ENCODE results near the gene ABHD17A.

The ABHD17A gene

DNA sequence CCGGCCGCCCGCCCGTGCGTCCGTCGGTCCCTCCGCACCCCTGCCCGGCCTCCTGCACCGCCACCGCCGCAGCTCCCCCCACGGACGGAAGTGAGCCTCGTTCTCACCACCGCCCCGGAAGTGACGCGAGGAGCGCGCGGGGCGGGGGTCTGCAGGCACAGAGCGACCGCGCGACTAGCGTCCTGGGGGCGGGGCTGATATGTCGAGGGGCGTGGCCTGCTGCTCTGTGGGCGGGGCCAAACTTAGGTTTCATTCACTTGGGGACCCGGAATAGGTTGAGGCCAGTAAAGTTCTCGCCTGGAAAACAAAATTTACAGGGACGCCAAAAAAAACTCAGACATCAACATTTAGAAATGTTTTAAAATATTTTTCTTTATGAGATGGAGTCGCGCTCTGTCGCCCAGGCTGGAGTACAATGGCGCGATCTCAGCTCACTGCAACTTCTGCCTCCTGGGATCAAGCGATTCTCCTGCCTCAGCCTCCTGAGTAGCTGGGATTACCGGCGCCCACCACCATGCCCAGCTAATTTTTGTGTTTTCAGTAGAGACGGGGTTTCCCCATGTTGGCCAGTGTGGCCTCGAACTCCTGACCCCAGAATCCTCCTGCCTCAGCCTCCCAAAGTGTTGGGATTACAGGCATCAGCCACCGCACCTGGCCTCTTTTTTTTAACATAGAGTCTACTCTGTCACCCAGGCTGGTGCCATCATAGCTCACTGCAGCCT is at the start of gene ABHD17A:
TSS of gene ABHD17A (minus strand) at position 99 of the 722 bp plus-strand sequence. CDS start 3,930 bp downstream, outside the sequence.
- H3K4me3 ChIP-seq (ENCODE audit: low read depth, low read length) = peak within 1 kb of the TSS; percentile 99
- peak; percentile 96 for DNase-seq (ENCODE audit: low read depth)

- H3K4me3 ChIP-seq (ENCODE audit: low read depth, low read length) = no peak overlapping the region
- no peak for DNase-seq (ENCODE audit: low read depth)
- TF ChIP-seq, protein P1, sequence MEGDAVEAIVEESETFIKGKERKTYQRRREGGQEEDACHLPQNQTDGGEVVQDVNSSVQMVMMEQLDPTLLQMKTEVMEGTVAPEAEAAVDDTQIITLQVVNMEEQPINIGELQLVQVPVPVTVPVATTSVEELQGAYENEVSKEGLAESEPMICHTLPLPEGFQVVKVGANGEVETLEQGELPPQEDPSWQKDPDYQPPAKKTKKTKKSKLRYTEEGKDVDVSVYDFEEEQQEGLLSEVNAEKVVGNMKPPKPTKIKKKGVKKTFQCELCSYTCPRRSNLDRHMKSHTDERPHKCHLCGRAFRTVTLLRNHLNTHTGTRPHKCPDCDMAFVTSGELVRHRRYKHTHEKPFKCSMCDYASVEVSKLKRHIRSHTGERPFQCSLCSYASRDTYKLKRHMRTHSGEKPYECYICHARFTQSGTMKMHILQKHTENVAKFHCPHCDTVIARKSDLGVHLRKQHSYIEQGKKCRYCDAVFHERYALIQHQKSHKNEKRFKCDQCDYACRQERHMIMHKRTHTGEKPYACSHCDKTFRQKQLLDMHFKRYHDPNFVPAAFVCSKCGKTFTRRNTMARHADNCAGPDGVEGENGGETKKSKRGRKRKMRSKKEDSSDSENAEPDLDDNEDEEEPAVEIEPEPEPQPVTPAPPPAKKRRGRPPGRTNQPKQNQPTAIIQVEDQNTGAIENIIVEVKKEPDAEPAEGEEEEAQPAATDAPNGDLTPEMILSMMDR (IDR thresholded peaks at IDR 0.05; ENCODE audit: insufficient read depth, low read depth, low read length, missing control alignments) = no peak
Observed at GRCh38 chr19:1933942-1934341, 48.6 kb upstream of the ABHD17A start.

- no peak for DNase-seq (ENCODE audit: low read depth)
Observed at GRCh38 chr19:1933244-1933643, 47.9 kb upstream of the ABHD17A start.

DNA sequence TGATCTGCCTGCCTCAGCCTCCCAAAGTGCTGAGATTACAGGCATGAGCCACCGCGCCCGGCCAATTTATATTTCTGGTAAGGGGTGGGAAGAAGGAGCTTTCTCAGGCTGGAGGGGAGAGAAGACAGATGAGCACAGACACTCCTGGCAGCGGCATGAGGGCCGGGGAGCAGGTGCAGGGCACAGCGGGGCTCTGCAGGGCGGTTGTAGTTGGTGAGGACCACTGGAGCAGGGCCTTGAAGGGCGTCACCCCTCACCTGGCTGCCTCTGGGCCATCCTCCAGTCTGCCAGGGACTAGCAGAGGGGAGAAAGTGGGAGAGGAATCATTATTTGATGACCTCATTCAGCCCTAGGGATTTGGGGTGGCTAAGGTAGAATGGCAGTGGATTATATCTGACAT is 47.1 kb upstream of the ABHD17A start:
- no peak for DNase-seq (ENCODE audit: low read depth)
- TF ChIP-seq, protein P1 (IDR thresholded peaks at IDR 0.05; ENCODE audit: insufficient read depth, low read depth, low read length, missing control alignments) = no peak
- no peak overlapping the region for H3K4me3 ChIP-seq (ENCODE audit: low read depth, low read length)

More at GRCh38 chr19:1933244-1933643, 47.9 kb upstream of the ABHD17A start:
- TF ChIP-seq, protein P1 (IDR thresholded peaks at IDR 0.05; ENCODE audit: insufficient read depth, low read depth, low read length, missing control alignments) = no peak
- H3K4me3 ChIP-seq (ENCODE audit: low read depth, low read length) = no peak overlapping the region

DNA sequence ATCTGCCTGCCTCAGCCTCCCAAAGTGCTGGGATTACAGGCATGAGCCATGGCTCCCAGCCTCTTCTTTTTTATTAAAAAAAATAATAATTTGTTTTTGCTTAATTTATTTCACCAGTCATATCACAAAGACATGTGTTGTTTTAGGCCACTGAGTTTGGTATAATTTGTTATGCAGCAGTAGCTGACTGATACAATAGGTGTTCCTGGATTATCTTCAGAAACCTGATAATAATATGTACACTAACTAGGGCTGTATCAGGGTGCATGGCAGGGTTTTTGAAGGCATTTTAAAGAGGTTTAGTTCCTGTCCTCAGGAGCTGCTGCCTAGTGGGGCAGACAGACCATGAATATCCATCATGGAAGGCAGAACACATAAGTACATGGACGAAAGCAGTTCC is 46.1 kb upstream of the ABHD17A start:
- TF ChIP-seq, protein P1 (IDR thresholded peaks at IDR 0.05; ENCODE audit: insufficient read depth, low read depth, low read length, missing control alignments) = no peak
- DNase-seq (ENCODE audit: low read depth) = no peak
- no peak overlapping the region for H3K4me3 ChIP-seq (ENCODE audit: low read depth, low read length)

- peak overlapping the region; percentile 54 for H3K4me3 ChIP-seq (ENCODE audit: low read depth, low read length)
Observed at GRCh38 chr19:1929021-1929742, 43.9 kb upstream of the ABHD17A start.

DNA sequence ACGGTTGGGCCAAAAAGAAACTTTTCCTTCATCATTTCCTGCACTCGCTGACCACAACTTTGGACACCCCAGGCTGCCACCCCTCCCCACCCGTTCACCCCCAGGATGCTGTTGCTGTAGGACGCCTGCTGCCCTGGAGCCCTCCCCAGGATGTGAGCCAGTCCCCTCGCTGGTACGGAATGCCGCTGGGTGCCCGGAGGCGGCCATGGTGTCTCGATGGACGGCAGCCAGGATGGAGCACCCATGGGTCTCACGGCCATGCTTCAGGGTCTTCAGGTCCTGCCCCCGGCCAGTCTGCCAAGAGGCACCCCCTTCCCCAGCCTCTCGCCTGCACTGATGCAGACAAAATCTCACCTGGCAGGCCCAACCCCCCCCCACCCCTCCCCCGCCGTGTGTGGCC is 40.2 kb upstream of the ABHD17A start:
- no peak for DNase-seq (ENCODE audit: low read depth)
- TF ChIP-seq, protein P1 (IDR thresholded peaks at IDR 0.05; ENCODE audit: insufficient read depth, low read depth, low read length, missing control alignments) = no peak
- no peak overlapping the region for H3K4me3 ChIP-seq (ENCODE audit: low read depth, low read length)

More at GRCh38 chr19:1929021-1929742, 43.9 kb upstream of the ABHD17A start:
- peak; percentile 89 for DNase-seq (ENCODE audit: low read depth)
- TF ChIP-seq, protein P1 (IDR thresholded peaks at IDR 0.05; ENCODE audit: insufficient read depth, low read depth, low read length, missing control alignments) = peak; percentile 95
